GM18519 (cell line): Measurements from ENCODE around the gene TMEM252.
A peak's percentile ranks its signal among the peaks of the same experiment; 100 is the strongest.

Experiments
- ATAC-seq: cut with Tn5 transposase; IDR thresholded peaks from one replicate; pipeline ENCODE4 v1.9.1; 2021; ENCODE audit warnings: mild to moderate bottlenecking, moderate library complexity; ENCODE audit not compliant: unreplicated experiment, low FRiP score

Gene TMEM252, protein sequence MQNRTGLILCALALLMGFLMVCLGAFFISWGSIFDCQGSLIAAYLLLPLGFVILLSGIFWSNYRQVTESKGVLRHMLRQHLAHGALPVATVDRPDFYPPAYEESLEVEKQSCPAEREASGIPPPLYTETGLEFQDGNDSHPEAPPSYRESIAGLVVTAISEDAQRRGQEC

GRCh38 chr9:68540712-68541535, at the start of gene TMEM252:
Gene TMEM252, minus strand, starts transcription at chr9:68540883. Its CDS starts 69 bp downstream, at chr9:68540814.
- no peak for ATAC-seq

DNA sequence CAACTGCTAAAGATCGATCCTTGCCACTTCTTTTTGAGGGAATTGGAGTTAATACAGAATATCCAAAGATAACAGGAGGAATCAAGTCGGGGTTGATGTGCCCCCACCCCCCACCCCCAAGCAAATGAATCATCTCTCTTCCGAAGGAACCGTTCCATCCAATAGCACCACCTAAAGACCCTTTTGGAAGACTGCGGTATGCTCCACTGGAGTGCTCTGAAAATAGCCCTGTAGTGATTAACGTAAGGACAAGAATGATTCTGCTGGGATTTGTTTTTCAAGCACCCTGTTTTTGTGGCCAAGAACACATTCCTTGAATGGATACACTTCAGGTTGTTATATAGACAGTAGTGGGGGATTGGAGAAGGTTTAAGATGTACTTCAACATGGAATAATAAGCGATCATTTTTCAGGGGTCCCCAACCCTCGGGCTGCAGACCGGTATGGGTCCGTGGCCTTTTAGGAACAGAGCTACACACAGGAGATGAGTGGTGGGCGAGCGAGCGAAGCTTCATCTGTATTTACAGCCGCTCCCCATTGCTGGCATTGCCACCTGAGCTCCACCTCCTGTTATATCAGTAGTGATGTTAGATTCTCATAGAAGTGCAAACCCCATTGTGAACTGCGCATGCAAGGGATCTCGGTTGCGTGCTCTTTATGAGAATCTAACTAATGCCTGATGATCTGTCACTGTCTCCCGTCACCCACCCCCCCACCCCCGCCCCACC, 44.5 kb upstream of the TMEM252 start:
- ATAC-seq, result no peak

DNA sequence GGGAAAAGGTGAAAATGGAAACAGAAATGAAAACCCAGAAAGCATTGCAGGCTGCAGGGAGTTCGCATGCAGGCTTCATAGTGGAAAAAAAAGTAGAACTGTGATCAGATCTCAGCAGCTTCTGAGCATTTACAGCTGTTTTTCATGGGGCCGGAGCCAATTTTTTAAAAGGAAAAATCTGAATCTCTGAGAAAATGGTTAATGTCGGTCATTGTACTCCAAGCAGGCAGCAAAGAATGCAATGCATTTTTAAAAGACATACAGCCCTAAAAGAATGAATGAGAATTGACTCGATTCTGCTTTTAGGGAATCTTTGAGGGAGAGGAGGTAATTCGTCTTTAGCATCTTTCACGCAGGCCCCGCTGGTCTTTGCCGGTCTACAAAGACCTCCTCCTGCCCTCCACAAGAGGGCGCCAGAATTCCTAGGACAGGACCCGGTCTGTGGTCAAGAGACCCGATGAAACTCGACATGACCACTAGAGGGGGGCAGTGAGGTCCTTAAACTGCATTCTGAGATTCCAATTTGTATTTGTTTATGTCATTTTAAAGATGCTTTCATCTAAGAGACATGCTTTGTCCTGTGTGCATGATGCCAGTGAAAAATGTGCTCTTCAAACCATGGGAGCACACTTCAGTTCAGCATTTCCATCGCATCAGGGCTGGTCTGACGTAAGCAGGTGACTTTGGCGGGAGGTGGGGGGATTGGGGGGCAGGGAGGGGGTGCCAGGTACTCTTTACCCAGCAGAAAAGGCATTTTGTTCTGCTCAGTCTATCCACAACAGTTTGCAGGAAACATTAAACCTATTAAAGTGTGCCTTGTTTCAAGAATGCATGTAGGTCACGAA, 43.7 kb upstream of the TMEM252 start:
- ATAC-seq, result peak; percentile 59

DNA sequence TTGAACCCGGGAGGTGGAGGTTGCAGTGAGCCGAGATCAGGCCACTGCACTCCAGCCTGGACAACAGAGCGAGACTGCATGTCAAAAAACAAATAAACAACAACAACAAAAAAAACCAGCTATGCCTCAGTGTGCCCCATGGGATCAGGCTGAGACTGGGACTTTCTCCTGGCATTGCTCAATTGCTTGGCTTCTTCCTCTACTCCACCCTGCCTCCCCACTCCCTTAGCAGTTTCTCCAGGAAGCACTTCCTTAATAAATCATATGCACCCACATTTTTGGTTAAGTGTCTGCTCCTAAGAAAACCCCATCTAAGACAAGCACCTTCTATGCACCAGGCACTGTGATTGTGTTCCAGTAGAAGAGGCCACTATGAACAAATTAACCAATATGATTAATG, 41.0 kb upstream of the TMEM252 start:
- ATAC-seq, result no peak

- ATAC-seq, result peak; percentile 71
Observed at GRCh38 chr9:68577774-68578591, 37.3 kb upstream of the TMEM252 start.

- no peak for ATAC-seq
Observed at GRCh38 chr9:68575817-68576216, 35.1 kb upstream of the TMEM252 start.

GRCh38 chr9:68574150-68574549, 33.5 kb upstream of the TMEM252 start:
- no peak for ATAC-seq

GRCh38 chr9:68567565-68567964, 26.9 kb upstream of the TMEM252 start:
- no peak for ATAC-seq

GRCh38 chr9:68562461-68562860, 21.8 kb upstream of the TMEM252 start:
- no peak for ATAC-seq

DNA sequence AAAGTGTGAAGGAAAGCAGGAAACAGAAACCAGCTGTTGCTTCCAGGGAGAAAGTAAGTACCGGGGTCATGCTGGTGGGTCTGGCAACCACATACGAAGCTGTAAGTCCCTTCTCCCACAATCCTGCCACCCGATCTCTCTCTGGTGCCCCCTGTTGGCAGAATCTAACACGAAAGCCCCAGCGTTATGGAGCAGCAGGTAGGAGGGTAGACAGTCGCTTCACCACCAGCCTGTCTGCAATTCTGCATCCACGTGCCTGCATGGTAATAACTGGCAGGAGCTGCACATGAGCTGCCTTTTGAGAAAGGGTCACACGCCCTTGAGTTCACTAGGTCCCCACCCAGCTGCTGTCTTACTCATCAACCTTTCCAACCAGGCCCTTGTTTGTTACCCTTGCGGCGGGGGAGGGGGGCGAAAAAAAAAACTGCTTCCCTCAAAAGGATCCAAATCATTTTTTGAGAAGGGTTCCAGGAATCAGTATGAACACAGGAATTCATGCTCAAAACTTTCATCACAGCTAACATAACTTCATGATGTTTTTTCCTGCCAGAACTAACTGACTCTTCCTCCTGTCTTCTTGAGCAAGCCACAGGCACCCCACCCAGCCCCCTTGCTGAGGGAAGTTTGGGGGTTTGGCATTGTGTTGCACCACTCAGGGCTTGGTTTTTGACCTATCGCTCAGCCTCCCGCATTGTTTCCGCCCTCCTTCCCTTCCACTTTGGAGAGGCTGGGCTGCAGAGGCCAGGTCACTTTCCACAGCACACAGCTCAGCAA, 19.6 kb upstream of the TMEM252 start:
- no peak for ATAC-seq

DNA sequence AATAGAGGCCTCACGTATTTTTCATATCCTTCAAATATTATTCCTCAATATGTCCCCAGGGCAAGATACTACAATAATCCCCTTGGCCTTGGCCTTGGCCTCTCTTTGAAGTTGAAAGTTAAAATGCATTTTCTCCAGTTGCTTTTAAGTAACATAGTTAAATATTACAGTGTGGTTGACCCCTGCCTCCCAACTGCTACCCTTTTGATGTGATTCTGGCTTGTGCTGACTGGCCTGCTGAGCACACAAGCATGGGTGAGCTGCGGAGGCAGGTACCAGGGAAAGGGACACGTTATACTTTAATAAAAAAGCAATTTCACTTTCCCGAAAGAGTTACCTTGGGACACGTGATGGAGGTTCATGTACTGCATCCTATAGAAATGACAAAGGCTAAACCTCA, 17.9 kb upstream of the TMEM252 start:
- no peak for ATAC-seq

DNA sequence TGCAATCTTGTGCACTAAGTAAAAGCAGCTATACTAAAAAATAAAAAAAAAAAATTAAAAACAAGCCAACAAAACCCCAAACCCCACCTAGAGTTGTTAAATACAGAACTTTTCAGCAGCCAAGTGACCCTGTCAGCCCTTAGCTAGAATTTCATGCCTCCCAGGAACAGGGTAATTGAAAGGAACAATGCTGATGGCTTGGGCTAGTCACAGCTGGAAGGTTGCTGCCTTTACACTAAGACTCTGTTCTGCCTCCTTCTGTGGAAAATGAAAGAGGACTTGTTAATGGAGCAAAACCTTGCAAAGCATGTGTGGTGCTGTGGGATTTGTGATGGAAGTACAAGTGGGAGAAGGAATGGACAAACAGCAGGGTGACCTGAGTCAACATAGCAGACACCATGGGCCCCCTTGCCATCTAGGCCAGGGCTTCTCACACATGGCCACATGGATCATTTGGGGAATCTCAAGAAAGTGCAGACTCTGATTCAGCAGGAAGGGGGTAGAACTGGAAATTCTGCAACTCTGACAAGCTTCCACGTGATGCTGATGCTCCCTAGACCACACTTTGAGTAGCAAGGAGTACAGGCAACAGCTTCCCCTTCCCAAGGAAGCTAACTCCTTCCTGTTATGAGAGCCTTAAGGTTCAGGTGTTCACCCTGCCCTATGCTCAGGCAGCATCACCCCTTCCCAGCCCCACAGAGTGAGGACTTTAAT, 14.9 kb upstream of the TMEM252 start:
- no peak for ATAC-seq

DNA sequence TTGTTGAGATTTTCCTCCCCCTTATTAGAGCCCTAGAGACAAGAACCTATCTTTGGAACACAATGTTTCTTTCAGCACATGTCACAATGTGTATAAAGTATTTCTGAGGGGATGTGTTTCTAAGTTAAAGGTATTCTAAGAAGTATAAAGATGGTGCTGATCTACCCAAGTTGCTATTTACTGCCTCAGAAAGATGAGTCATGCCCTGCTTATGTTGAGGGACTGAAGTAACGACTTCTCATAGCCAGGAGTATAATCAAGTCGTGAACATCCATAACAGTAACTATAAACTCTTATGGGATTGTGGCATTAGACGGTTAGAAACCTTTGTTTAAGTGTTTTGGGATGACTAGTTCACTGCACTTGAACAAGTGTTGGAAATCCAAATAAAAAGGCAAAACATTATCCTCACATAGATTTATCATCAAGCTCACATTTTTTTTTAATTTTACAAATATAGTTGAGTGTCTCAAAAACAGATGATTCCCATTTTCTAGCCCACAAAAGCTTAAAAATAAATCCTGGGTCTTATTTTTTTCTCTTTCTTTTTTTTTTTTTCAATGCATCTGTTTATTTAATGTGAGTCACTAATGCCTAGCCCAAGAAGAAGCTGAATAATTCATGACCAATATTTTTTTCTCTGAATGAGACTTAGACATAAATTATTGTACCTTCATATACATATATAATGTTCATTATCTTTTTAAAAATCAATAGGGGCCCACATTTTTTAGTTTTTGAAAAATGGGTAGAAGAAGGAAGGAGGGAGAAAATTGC, 12.2 kb upstream of the TMEM252 start:
- ATAC-seq, result no peak

GRCh38 chr9:68551191-68551590, 10.5 kb upstream of the TMEM252 start:
- ATAC-seq, result no peak

- no peak for ATAC-seq
Observed at GRCh38 chr9:68548241-68548640, 7.6 kb upstream of the TMEM252 start.

DNA sequence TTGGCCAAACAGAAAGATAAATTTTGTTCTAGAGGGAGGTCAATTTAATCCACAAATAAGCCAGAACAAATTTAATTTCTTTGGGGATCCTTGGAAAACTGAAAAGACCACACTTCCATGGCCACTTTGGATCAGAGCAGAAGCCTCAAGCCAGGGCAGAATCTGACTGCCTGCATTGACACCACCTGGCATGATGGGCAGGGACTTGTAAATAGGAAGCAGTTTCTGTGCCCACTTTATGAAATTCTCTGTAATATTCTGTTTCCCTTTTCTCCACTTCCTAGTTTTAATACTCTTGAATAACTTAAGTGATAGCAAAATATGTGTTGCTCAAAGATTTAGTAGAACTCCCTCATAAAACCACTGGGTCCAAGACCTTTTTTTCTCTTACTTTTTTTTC, 6.7 kb upstream of the TMEM252 start:
- no peak for ATAC-seq

GRCh38 chr9:68546596-68547390, 6.1 kb upstream of the TMEM252 start:
- ATAC-seq, result peak; percentile 48
